IPS DF 19.7 (cell line): ENCODE results near the gene XYLB.

Experiments used
- DNase-seq: peaks from one replicate; pipeline ENCODE4 v3.0.0-alpha.2; 2013; ENCODE audit warnings: low read depth, low spot score

The XYLB gene

GRCh38 chr3:38364721-38365400 is 18.3 kb downstream of the XYLB start:
- DNase-seq = no peak

GRCh38 chr3:38365469-38366062 is 19.0 kb downstream of the XYLB start:
- no peak for DNase-seq

GRCh38 chr3:38366082-38366481 is 19.5 kb downstream of the XYLB start:
- no peak for DNase-seq

GRCh38 chr3:38367779-38368178 is 21.2 kb downstream of the XYLB start:
- DNase-seq = no peak

- no peak for DNase-seq
Observed at GRCh38 chr3:38368238-38368637, 21.7 kb downstream of the XYLB start.

GRCh38 chr3:38369186-38369585 is 22.6 kb downstream of the XYLB start:
- DNase-seq = no peak

- DNase-seq = no peak
Observed at GRCh38 chr3:38370149-38370548, 23.6 kb downstream of the XYLB start.

GRCh38 chr3:38370861-38371260 is 24.3 kb downstream of the XYLB start:
- no peak for DNase-seq

GRCh38 chr3:38371541-38372213 is 25.1 kb downstream of the XYLB start:
- DNase-seq = no peak

GRCh38 chr3:38372214-38372601 is 25.6 kb downstream of the XYLB start:
- no peak for DNase-seq

- no peak for DNase-seq
Observed at GRCh38 chr3:38374221-38374620, 27.6 kb downstream of the XYLB start.

- no peak for DNase-seq
Observed at GRCh38 chr3:38375072-38375471, 28.5 kb downstream of the XYLB start.

- no peak for DNase-seq
Observed at GRCh38 chr3:38375488-38376097, 29.0 kb downstream of the XYLB start.

GRCh38 chr3:38376098-38376816 is 29.7 kb downstream of the XYLB start:
- no peak for DNase-seq

- DNase-seq = no peak
Observed at GRCh38 chr3:38379201-38379770, 32.7 kb downstream of the XYLB start.

GRCh38 chr3:38382506-38383080 is 36.0 kb downstream of the XYLB start:
- DNase-seq = no peak

- DNase-seq = no peak
Observed at GRCh38 chr3:38383156-38383875, 36.7 kb downstream of the XYLB start.

GRCh38 chr3:38386992-38387750 is 40.6 kb downstream of the XYLB start:
- no peak for DNase-seq

GRCh38 chr3:38387862-38388261 is 41.3 kb downstream of the XYLB start:
- no peak for DNase-seq

- DNase-seq = no peak
Observed at GRCh38 chr3:38392604-38393163, 46.1 kb downstream of the XYLB start.
